Prostate gland (tissue), 2 donors: ENCODE measurements around the gene PKNOX2. TPM values are rescaled to one million over a fixed set of nuclear protein-coding genes. Genes with fewer than 3 reads are reported as not detected.

Experiments used
- DNase-seq: peaks from one replicate; pipeline ENCODE4 v3.0.0-alpha.2; 2019; ENCODE audit warnings: low spot score
- H3K27ac ChIP-seq, 2 donors: fragments of 200-600 bp; sonication (generic); 2 replicates each; pipeline ENCODE4 v1.5.1; 2017 to 2019
- H3K27me3 ChIP-seq: fragments of 200-600 bp; sonication (generic); replicated peaks from 2 replicates; pipeline ENCODE4 v1.5.1; 2019; ENCODE audit not compliant: insufficient read depth
- H3K36me3 ChIP-seq, 2 donors: fragments of 200-600 bp; sonication (generic); 1 replicate in 1 of 2; 2 replicates in 1 of 2; pipeline versions ENCODE4 v1.5.1 to v1.8.1; 2017 to 2019
- H3K4me1 ChIP-seq: fragments of 200-600 bp; sonication (generic); replicated peaks from 2 replicates; pipeline ENCODE4 v1.5.1; 2019
- H3K4me3 ChIP-seq, 2 donors: fragments of 200-600 bp; sonication (generic); 2 replicates each; pipeline ENCODE4 v1.5.1; 2017 to 2019
- H3K9me3 ChIP-seq: fragments of 200-600 bp; sonication (generic); 2 replicates; pipeline ENCODE4 v1.5.1; 2017
- CTCF ChIP-seq, 4 experiments: fragments of 200-600 bp in 2 of 4; fragments of 450-650 bp in 2 of 4; sonication (generic) in 2 of 4; IDR thresholded peaks; 1 replicate in 3 of 4; 2 replicates in 1 of 4; pipeline ENCODE4 v1.5.1; 2016 to 2019; ENCODE audit warnings: antibody characterized with exemption in 4 of 4, mild to moderate bottlenecking in 2 of 4, moderate library complexity in 2 of 4
- POLR2A ChIP-seq: fragments of 450-650 bp; IDR thresholded peaks from one replicate; pipeline ENCODE4 v1.6.1; 2016; ENCODE audit warnings: antibody characterized with exemption, mild to moderate bottlenecking
- POLR2AphosphoS5 ChIP-seq: sonication (generic); formaldehyde crosslinking; IDR thresholded peaks from one replicate; pipeline ENCODE4 v1.6.1; 2017; ENCODE audit warnings: antibody characterized with exemption
- WGBS: methylation state at CpG from one replicate; pipeline ENCODE4 v1.1.5; 2018; 5-methylcytosine and 5-hydroxymethylcytosine counted together
- intact Hi-C: fragments of 100-400 bp; cut with DNase I; formaldehyde crosslinking; loops from one replicate; pipeline ENCODE4 v1.14.2; 2022
- total RNA-seq, 2 donors: library from RNA; depleted of rRNA; stranded (reverse); fragments of >200 nt; gene quantifications; one replicate each; pipeline ENCODE4 v1.1.0, GENCODE V29; 2016

PKNOX2 gene
- total RNA-seq, 2 donors from 2014 or later = 12.3 to 14.7 TPM

- DNase-seq = no peak
- WGBS = 85% methylated on average over 8 of the region's 8 CpGs
- H3K27ac ChIP-seq = no peak overlapping the region
Measured at GRCh38 chr11:125431481-125431880, 266.9 kb downstream of the PKNOX2 start.

GRCh38 chr11:125433454-125434121 is 269.0 kb downstream of the PKNOX2 start:
- Histone ChIP-seq H3K27me3 (no peaks in the 10 kb centered on the region), H3K4me1 (no peaks in the 10 kb centered on the region), H3K27ac (no peak overlapping the region), H3K36me3 (no peaks in the 10 kb centered on the region), H3K9me3 (no peaks in the 10 kb centered on the region), H3K4me3 (no peak overlapping the region)
- TF ChIP-seq CTCF (IDR thresholded peaks at IDR 0.05) (peak in 3 of 4 experiments; percentile 15 to 36 (median 32)), POLR2A (no peak), POLR2AphosphoS5 (no peak)
- intact Hi-C loops = loop anchor here (5.0 to 10.0 kb wide), 2 partner anchors 341 to 479 kb away; partner anchors contain the start of gene CCDC15
- no peak for DNase-seq
- 21% methylated on average over 11 of the region's 11 CpGs for WGBS

More at GRCh38 chr11:125431481-125431880, 266.9 kb downstream of the PKNOX2 start:
- Histone ChIP-seq H3K4me1 (no peaks in the 10 kb centered on the region), H3K9me3 (no peaks in the 10 kb centered on the region), H3K36me3 (no peaks in the 10 kb centered on the region), H3K4me3 (no peak overlapping the region), H3K27me3 (no peaks in the 10 kb centered on the region)
- intact Hi-C loops = loop anchor here (5.0 to 10.0 kb wide), 2 partner anchors 339 to 477 kb away; partner anchors contain the start of gene CCDC15
- no peak for TF ChIP-seq CTCF (IDR thresholded peaks at IDR 0.05)
- TF ChIP-seq POLR2A = no peak
- TF ChIP-seq POLR2AphosphoS5 = no peak

- DNase-seq = no peak
- H3K27me3 ChIP-seq = no peaks in the 10 kb centered on the region
- no peak overlapping the region for H3K4me3 ChIP-seq
- H3K36me3 ChIP-seq = no peaks in the 10 kb centered on the region
- H3K27ac ChIP-seq = no peak overlapping the region
- no peaks in the 10 kb centered on the region for H3K9me3 ChIP-seq
- H3K4me1 ChIP-seq = no peaks in the 10 kb centered on the region
- intact Hi-C loops = loop anchor here (10.0 kb wide), 1 partner anchor 481 kb away; the partner anchor contains the start of gene CCDC15
- WGBS = 75% methylated on average over 9 of the region's 9 CpGs
- TF ChIP-seq CTCF (IDR thresholded peaks at IDR 0.05) (no peak), POLR2AphosphoS5 (no peak), POLR2A (no peak)
Measured at GRCh38 chr11:125435461-125436238, 271.1 kb downstream of the PKNOX2 start.

GRCh38 chr11:125441648-125442410 is 277.3 kb downstream of the PKNOX2 start:
- DNase-seq = no peak
- intact Hi-C loops = no loop called here
- WGBS = 74% methylated on average over 11 of the region's 11 CpGs
- H3K4me1 ChIP-seq = no peaks in the 10 kb centered on the region
- no peak overlapping the region for H3K4me3 ChIP-seq
- no peaks in the 10 kb centered on the region for H3K9me3 ChIP-seq
- H3K27ac ChIP-seq = no peak overlapping the region
- H3K27me3 ChIP-seq = no peaks in the 10 kb centered on the region
- TF ChIP-seq POLR2A = no peak
- TF ChIP-seq CTCF (IDR thresholded peaks at IDR 0.05) = no peak
- no peak for TF ChIP-seq POLR2AphosphoS5
- no peaks in the 10 kb centered on the region for H3K36me3 ChIP-seq
